GM18861 (cell line): ENCODE data around the gene INO80C.

Source experiments
- ATAC-seq: cut with Tn5 transposase; IDR thresholded peaks from one replicate; pipeline ENCODE4 v1.9.1; 2021; ENCODE audit not compliant: unreplicated experiment

Gene INO80C

GRCh38 chr18:35435401-35435800, 62.4 kb downstream of the INO80C start:
- no peak for ATAC-seq

GRCh38 chr18:35432565-35433001, 65.2 kb downstream of the INO80C start:
- ATAC-seq = no peak

DNA sequence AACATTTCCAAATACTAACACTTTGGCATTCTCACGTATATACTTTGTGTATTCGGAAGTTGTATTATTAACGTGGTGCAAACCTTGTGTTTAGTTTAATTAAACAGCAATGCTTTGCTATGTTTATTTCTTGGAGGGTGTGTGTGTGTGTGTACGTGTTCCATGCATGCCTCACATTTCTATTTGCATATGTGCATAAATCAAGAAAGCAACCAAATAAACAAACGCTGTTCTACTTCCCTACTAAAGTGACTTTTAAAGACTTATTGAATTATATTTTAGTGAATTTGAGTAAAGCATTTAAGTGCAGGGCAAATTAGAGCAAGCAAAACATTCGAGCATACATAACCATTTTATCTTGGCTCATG, 66.4 kb downstream of the INO80C start:
- ATAC-seq = no peak

GRCh38 chr18:35430721-35431373, 66.9 kb downstream of the INO80C start:
- no peak for ATAC-seq

- ATAC-seq = no peak
Measured at GRCh38 chr18:35426786-35427185, 71.0 kb downstream of the INO80C start.

- ATAC-seq = no peak
Measured at GRCh38 chr18:35424356-35424755, 73.4 kb downstream of the INO80C start.

GRCh38 chr18:35422237-35422636, 75.5 kb downstream of the INO80C start:
- ATAC-seq = no peak

DNA sequence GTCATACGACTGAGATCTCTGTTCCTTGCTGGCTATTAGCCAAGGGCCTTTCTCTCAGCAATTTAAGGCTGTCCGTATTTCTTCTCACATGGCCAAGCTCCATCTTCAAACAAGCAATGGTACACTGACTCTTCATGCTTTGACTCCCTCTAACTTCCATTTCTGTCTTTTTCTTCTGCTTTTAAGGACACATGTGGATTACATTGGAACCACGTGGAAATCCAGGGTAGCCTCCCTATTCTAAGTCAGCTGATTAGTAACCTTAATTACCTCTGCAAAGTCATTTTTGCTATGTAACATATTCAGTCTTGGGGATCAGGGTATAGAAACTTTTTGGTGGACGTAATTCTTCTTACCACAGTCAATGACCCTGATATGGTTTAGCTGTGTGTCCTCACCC, 79.2 kb downstream of the INO80C start:
- ATAC-seq = no peak
